Measurements from ENCODE around the gene RETN.

The RETN gene

GRCh38 chr19:7668842-7669241, at the start of gene RETN:
TSS of gene RETN (plus strand) at chr19:7669049. CDS start at chr19:7669327, 278 bp downstream.
- DNase-seq, result no peak

DNA sequence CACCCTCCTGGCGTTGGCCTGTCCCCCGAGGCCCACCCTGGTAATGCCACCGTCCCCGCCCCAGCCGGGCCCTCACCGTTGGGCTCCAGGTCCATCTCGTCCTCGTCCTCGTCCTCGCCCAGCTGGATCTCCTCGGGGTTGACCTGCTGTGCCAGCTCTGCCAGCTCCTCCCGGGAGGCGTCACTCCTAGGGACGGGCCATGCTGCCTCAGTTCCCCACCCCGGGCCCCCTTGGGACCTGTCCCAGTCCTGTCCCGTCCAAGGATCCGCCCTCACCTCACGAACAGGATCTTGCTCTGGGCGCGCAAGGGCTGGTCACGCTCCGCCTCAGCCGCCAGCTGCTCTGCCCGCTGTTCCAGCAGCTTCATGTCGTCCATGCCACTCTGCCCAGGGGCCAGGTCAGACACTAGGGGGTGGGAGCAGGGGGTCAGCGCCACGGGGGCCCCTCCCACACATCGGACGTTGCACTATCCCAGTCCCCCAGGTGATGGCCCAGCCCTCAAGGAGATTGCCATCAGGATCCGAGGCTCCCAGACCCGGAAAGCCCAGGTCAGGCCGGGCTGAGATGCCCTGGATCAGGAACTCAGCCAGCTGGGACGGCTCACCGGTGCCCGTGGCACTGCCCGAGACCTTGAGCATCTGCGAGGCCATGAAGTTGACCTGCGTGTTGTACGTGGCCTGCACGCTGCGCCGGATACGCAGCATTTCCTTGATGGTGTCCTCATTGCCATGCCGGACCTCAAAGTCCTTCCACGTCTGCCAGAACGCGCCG, 49.0 kb upstream of the RETN start:
- DNase-seq, result no peak

- no peak for DNase-seq
Measured at GRCh38 chr19:7620442-7621412, 48.1 kb upstream of the RETN start.

DNA sequence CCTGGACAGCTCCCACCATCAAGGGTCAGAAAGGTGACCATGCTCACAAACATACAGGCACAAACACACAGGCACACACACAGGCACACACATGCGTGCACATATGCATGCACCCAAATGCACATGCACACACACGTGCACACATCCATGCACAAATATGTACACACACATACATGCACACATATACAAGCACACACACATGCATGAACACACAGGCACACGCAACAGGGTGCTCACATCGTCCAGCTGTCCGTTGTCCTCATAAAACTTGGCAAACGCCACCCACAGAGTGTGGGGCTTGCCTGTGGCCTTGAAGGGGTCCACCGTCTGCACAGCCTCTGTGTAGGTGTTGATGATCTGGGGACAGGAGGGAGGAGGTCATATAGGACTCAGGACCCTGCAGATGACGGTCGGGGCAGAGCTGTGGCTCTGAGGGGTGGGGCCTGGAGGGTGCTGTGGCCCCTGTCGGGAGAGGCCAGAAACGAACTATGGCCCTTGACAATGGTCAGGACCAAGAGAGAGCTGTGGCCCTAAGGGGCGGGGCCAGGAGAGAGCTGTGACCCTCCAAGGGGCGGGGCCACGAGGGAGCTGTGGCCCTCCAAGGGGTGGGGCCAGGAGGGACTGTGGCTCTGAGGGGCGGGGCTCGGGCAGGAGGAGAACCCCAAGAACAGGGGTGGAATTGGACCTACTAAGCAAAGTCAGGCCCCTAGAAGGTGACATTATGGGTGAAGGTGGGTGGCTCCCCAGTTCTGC, 45.7 kb upstream of the RETN start:
- DNase-seq, result no peak

GRCh38 chr19:7623725-7624603, 44.9 kb upstream of the RETN start:
- no peak for DNase-seq

DNA sequence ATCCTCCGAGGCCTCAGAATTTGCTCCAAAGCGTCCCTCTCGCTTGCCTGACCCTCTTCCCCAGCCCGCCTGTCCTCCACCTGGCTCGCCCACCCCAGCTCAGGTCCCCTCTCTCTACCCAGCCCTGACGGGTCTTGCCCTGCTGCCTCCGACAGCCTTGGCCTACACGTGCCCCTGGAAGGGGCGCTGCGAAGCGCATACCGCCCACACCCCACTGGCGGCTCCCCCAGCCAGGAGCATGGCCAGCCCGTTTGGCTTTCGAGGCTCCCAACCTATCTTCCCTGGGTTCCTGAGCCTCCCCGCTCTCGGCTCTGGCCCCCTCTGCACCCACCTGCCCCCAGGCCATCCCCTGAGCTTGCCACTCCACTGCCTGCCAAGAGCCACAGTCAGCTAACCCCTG, 44.0 kb upstream of the RETN start:
- DNase-seq, result no peak

DNA sequence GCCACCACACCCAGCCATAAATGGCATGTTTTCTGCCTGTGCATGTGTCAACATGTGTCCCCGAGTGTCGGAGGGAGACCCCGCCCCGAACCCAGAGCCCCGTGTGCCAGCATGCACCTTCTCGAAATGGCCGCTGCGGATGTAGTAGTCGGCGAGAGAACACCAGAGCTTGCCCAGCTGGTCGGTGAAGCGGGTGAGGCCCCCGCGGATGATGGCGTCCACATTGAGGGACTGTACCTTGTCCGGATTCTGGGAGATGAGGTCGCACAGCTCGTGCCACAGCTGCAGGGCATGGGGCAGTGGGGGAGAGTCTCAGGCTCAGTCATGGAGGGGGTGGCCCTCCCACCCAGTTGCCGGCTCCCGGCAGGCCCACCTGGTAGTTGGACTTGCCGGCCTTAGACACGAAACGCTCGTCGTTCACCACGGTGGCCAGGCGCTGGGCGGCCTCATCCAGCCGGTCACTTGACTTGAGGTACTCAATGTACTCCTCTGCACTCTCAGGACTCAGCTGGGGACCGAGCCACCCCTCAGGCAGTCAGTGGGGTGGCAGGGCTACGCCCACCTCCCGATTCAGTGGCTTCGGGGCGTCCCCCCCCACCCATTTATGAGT, 43.0 kb upstream of the RETN start:
- DNase-seq, result no peak

GRCh38 chr19:7627166-7627565, 41.7 kb upstream of the RETN start:
- no peak for DNase-seq

DNA sequence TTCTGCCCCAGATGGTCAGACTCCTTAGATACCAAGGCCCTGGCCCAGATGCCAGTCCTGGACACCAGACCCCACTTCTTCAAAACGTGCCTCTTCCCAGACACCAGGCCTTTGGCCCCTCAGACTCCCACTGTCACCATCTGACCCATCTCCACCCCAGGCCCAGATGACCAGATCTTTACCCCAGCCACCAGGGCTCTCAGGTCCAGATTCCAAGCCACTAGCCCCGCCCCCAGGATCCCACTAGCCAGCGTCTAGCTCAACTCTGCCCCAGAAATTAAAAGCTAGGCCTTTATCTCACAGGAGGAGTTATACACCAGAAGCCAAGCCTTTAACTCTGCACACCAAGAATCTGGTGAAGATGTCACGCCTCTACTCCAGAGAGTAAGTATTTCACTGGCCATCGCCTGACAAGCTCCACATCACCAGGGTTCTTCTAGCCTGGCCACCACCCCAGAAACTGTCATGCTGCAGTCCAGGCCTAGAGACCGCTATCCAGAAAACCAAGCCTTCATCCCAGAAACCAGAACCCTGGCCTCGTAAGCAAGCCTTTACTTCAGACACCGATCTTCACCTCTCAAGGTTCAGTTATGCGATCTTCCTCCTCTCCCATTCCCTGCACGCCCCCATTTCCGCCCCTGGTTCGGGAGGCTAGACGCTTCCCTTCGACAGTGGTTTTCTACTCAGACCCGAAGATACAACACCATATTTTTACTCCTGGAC, 40.1 kb upstream of the RETN start:
- no peak for DNase-seq

DNA sequence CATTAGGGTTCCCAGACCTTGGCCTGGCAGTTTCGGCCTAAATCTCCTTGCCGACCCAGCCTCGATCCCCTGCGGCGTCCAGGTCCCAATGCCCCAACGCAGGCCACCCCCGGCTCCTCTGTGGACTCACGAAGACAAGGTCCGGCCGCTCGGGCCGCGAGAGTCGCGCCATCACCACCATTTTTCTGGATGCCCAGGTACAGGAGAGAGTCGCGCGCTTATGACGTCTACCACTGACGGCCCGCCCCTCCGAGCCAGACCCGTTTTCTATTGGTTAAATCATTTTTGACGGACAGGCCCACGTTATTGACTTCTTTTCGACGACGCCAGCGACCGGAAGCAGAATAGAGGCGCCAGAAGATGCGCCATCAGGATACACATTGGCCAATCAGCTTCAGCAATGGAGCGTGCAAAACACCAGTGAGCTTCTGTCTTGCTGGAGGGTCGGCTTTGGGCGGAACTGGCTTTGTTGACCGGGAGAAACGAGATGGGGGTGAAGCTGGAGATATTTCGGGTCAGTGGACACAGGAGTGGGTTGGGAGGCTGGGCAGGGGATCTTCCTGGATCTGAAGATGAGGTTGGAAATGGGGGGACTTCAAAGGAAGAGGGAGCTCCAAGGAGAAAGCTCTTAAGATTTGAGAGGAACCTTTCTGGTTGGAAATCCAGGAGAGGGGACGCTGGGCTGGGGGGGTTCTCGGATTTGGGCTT, 39.3 kb upstream of the RETN start, which contains the start of the genes PET100 and XAB2:
Gene PET100 (plus strand): TSS at position 447 of the 708 bp plus-strand sequence. CDS start 41 bp downstream, at position 488.
Gene XAB2 (minus strand): TSS at position 199 of the 708 bp plus-strand sequence. CDS start 18 bp downstream, at position 181.
- DNase-seq, result peak; percentile 81 to 99 (median 96)

DNA sequence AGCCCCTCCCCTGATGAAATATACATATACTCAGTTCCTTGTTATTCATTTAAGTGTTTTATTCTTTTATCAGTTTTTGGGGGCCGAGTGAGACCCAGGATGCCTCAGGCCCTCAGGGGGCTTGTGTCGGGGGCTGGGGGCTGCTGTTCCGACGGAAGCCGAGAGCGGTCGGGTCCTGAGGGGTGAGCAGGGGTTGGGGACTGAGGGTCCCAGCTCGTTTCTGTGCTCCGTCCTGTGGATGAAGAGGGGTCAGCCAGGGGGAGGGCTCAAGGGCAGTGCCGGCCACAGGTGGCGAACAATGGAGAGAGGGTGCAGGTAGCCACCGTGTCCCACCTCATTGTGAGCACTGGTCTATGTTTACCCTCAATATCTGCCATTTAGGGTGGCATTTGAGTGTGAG, 37.3 kb upstream of the RETN start:
- DNase-seq, result no peak

GRCh38 chr19:7632340-7633203, 36.3 kb upstream of the RETN start:
- DNase-seq, result no peak

DNA sequence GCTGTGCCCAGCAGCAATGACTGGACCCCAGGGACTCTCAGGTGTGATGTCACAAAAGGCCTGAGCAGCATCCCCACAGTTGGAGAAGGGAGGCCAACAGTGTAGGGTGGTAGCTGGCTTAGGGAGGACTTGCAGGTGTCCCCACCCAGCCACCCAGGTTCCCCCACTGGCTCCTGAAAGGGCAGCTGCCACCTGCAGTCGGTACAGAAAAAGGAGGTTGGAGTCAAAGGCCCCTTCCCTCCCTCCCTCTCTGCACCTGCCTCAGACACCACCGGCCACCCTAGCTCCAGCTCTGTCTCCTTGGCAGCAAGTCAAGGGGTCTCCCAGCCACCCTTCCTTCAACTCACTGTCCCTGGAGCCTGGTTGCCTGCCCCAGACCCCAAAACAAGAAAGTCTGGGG, 35.2 kb upstream of the RETN start, which contains the start of gene PCP2:
Gene PCP2 (minus strand): TSS at position 22 of the 400 bp plus-strand sequence. CDS start 262 bp downstream, outside the sequence.
- DNase-seq, result no peak

- no peak for DNase-seq
Measured at GRCh38 chr19:7635670-7636069, 33.2 kb upstream of the RETN start.

- no peak for DNase-seq
Measured at GRCh38 chr19:7636317-7636690, 32.5 kb upstream of the RETN start.

DNA sequence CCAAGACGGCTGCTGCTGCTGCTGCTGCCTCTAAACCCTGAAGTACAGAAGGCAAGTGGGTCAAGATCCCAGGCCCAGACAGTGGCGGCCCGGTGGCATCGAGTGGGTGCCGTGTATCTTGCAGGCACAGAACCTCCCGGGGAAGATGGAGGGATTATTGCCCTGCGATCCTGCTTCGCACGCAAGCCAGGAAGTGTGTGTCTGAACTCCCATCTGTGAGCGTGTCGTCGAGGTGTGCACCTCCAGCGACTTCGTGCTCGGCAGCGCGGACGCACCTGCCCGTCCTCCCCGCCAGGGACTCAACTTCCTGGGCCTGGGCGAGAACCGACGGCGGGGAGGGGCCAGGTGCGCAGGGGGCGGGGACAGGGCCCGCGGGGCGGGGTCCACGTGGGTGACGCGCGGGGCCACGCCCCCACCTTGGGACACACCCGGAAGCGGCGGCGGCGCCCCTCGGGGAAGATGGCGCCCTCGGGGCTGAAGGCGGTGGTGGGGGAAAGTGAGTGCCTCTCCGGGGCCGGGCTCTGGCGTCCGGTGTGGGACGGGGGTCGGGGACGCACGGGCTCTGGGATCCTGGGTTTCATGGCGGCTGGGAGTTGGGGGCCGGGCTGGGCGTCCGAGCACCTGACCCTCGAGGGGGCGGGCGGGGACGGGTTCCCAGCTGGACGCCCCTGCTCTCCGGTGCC, 32.0 kb upstream of the RETN start, which contains the start of gene STXBP2:
Gene STXBP2 (plus strand): TSS at position 420 of the 683 bp plus-strand sequence. CDS start 40 bp downstream, at position 460.
- peak in 5 of 56 donors; percentile 10 to 44 (median 28) for DNase-seq
